G401 (cell line): Measurements from ENCODE around the gene BLTP3B. TPM values are rescaled to one million over a fixed set of nuclear protein-coding genes. Genes with fewer than 3 reads are reported as not detected.
"Not testable (repeated sequence)": the region's sequence is repeated elsewhere in the genome, so short reads cannot be mapped to it uniquely, and the experiment has no call there.

ENCODE experiments used
- DNase-seq: peaks from one replicate; pipeline ENCODE4 v3.0.0-alpha.2; 2015; ENCODE audit warnings: low spot score
- in situ Hi-C: cut with HindIII; loops from 2 replicates; pipeline ENCODE4 v1.10.0; 2016; ENCODE audit warnings: low sequenced_read_pairs, mixed read lengths
- total RNA-seq: library from RNA; depleted of rRNA; stranded (reverse); fragments of >200 nt; shearing (Covaris generic); gene quantifications from 2 replicates; pipeline ENCODE4 v1.2.3, GENCODE V29; 2014; rRNA removed

BLTP3B gene, protein sequence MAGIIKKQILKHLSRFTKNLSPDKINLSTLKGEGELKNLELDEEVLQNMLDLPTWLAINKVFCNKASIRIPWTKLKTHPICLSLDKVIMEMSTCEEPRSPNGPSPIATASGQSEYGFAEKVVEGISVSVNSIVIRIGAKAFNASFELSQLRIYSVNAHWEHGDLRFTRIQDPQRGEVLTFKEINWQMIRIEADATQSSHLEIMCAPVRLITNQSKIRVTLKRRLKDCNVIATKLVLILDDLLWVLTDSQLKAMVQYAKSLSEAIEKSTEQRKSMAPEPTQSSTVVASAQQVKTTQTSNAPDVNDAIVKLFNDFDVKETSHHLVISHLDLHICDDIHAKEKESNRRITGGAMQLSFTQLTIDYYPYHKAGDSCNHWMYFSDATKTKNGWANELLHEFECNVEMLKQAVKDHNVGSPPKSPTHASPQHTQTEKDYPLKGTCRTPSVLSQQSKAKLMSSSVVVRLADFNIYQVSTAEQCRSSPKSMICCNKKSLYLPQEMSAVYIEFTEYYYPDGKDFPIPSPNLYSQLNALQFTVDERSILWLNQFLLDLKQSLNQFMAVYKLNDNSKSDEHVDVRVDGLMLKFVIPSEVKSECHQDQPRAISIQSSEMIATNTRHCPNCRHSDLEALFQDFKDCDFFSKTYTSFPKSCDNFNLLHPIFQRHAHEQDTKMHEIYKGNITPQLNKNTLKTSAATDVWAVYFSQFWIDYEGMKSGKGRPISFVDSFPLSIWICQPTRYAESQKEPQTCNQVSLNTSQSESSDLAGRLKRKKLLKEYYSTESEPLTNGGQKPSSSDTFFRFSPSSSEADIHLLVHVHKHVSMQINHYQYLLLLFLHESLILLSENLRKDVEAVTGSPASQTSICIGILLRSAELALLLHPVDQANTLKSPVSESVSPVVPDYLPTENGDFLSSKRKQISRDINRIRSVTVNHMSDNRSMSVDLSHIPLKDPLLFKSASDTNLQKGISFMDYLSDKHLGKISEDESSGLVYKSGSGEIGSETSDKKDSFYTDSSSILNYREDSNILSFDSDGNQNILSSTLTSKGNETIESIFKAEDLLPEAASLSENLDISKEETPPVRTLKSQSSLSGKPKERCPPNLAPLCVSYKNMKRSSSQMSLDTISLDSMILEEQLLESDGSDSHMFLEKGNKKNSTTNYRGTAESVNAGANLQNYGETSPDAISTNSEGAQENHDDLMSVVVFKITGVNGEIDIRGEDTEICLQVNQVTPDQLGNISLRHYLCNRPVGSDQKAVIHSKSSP (N-terminal part only)
- 34.2 and 53.8 TPM in 2 replicates for total RNA-seq

DNA sequence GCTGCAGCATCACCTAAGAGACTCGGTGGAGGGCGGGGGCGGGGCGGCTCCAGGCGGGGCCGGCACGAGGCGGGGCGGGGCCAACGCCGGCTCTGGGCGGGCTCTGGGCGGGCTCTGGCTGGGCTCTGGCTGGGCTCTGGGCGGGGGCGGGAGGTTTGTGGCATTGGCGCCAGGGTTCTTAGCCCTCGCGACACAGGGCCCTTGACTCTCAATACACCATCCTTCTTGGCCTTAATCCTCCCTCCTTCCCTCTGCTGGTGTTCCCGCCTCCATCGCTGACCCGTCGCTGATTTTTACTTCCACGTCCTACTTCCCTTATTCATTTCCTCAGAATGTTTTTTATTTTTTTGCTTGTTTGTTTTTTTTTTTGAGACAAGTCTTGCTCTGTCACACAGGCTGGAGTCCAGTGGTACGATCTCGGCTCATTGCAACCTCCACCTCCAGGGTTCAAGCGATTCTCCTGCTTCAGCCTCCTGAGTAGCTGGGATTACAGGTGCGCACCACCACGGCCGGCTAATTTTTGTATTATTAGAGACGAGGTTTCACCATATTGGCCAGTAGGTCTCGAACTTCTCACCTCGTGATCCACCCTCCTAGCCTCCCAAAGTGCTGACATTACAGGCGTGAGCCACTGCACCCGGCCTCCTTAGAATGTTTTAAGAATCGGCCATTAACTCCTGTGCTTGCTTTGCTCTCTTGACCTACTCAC lies at the start of gene BLTP3B:
Gene BLTP3B (minus strand): TSS at position 24 of the 709 bp plus-strand sequence. CDS start 239 bp downstream, outside the sequence.
- in situ Hi-C loops, result no loop called here
- DNase-seq, result peak; percentile 94

DNA sequence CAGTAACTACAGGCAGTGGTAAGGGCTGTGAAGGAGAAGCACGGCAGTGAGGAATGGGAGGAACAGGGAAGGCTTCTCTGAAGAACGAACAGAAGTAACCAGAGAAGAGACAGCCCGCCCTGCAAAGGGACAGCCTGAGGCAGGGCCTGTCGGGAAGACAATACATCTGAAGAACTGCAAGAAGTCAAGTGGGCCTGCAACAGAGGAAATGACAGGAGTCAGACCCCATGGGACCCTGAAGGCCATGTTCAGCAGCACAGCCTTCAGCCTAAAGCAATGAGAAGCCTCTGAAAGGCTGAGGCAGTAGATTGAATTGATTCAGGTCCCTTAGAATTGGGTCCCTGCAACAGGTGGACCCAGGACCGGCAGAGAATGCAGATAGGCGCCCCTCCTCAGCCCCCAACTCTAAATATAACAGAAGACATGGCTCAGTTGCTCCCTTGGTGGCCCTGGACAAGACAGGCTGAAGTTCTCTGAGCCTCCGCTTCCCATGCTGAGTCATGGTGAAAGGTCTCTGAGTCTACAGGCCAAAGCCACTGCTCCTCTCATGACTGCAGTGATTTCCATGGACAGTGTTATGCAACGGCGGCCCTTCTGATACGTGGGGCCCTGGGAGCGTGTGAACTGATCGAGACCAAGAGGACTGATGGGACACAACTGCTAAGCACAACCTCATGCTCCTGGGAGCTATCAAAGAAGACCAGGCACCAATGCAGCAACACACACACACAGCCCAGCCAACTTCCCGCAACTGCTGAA lies 47.1 kb upstream of the BLTP3B start:
- in situ Hi-C loops, result no loop called here
- DNase-seq, result no peak

DNA sequence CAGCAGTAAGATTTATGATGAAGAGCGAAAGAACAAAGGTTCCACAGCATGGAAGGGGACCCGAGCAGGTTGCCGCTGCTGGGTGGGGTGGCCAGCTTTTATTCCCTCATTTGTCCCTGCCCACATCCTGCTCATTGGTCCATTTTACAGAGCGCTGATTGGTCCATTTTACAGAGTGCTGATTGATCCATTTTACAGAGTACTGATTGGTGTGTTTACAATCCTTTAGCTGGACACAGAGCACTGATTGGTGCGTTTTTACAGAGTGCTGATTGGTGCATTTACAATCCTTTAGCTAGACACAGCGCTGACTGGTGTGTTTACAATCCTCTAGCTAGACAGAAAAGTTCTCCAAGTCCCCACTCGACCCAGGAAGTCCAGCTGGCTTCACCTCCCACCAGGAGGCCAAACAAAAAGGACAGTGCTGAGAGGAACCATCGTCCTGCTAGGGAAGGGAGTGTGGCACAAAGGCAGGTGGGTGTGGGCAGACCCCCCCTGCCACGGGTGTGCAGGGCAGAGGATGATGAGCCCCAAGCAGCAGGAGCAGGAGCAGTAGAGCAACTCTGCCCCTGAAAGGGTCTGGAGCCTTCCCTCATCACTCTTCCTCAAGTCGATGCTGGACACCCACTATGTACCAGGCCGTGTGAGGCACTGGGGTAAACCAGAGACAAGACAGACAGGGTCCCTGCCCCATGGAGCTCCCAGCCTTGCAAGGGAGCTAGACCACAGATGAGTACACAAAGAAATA lies 46.4 kb upstream of the BLTP3B start:
- DNase-seq, in situ Hi-C loops: not testable (repeated sequence)

DNA sequence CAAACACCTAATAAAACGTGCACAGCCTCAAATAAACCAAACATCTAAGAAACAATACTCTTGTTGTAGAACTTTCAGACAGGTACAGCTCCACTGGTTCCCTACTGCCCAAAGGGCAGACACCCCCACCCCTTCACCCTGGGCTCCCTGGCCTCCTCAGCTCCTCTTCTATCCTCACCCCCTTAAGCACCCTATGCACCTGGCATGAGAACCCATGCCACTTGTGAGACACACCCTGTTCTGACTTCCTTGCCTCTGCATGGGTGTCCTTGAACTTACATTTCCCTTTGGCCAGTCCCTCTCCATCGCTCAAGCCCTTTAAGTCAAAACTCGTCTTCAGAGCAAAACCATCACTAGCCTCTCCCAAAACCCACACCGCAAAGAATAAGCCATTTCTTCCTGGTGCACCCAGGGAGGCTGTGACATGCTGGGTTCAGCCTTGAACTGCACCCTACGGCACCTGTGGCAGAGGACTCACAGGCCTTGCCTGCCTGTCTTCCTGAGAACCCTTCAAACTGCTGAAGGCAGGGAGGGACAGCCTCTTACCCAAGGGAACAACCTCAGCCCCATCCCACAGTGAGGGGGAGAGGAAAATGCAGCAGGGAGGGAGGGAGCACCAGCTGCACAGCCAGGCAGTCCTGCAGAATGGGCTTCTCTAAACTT lies 45.3 kb upstream of the BLTP3B start:
- in situ Hi-C loops, result no loop called here
- DNase-seq, result no peak

DNA sequence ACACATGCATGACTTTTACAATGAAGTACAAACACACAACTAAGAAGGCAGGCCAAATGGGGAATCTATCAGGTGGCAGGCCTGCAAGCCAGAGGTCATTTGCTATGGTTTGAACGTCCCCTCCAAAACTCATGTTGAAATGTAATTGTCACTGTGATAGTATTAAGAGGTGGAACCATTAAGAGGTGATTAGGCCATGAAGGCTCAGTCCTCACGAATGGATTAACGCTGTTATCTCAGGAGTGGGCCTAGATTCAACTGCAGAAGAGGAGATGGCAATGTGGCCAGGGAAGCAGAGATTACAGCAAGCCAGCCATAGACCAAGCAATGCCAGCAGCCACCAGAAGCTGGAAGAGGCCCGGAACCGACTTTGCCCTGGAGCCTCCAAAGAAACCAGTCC lies 44.4 kb upstream of the BLTP3B start:
- DNase-seq, result no peak
- in situ Hi-C loops, result no loop called here

DNA sequence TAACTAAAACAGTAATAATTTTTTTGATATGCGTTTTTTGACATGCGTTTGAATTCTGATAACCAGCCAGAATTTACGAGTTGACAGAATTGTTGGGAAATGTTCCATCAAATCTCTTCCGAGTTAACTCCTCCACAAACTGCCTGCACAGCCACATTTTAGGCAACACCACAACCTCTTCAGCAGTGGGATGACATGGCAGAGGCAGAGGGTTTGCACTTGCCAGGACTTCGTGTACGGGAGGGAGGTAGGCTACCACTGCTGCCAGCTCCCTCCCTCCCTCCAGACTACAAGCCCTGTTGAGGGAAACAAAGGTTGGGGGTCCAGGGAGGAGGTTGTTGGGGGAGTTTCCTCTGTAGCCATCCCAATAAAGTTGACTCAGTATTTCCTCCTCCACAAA lies 43.4 kb upstream of the BLTP3B start:
- DNase-seq, result peak; percentile 10
- in situ Hi-C loops, result no loop called here

DNA sequence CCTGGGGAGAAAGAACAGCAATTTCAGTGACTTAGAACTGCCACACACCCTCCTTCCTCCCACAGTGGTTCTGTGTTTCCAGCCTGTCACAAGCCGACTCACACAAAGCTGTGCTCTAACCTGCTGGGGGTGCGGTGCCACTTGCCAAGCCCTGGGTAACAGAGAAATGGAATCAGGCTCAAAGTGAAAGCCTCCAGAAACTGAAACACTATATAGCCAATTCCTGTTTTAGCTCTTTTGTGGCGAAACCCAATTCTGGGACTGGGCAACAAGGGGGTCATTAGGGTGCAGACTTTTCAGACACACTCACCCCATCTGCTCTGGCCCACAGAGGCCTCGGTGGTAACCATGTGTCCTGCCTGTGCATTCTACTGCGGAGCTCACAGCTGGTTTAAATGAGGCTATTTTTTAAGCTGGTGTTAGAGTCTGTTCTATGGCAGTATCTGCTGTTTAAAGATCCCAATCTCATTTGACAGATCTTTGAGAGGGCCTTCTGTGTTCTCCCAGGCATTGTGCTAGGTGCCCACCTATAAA lies 42.8 kb upstream of the BLTP3B start:
- in situ Hi-C loops, result no loop called here
- peak; percentile 36 for DNase-seq

DNA sequence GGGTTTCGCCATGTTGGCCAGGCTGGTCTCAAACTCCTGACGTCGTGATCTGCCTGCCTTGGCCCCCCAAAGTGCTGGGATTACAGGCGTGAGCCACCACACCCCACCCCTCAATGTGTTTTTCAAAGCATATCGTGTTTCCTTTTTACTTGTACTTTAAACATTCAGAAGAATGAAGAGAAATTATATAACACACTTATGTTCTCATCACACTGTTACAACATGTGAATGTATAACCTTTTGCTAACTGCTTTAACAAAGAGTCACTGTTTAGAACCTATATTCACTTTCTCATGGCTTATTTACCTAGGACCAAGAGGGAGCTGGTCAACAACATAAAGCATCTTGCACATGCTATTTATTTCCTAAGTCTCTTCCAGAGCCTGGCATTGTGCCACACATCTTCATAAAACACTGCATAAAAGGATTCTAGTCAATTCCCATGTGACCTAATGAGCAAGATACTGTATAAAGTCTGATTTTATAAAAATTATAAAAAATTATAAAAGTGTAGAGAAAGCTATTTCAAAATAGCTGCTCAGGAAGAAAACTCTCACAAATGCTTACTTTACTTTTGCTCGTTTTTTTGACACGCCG lies 42.0 kb upstream of the BLTP3B start:
- in situ Hi-C loops, result no loop called here
- no peak for DNase-seq

DNA sequence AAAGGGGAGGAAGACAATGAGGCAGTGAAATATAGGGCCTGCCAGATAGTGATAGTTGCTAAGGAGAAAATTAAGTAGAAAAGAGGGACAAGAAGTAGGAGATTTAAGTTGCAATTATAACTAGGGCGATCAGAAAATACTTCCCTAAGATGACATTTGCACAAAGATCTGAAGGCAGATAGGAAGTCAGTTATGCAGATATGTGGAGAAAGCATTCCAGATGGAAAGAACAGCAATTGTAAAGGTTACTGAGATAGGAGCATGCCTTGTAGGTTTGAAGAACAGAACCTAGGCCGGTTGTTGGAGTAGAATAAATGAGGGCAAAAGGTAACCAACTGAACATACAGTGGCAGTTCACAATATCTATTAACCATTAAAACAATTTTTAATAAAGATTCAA lies 36.6 kb upstream of the BLTP3B start:
- in situ Hi-C loops, result no loop called here
- DNase-seq, result no peak

DNA sequence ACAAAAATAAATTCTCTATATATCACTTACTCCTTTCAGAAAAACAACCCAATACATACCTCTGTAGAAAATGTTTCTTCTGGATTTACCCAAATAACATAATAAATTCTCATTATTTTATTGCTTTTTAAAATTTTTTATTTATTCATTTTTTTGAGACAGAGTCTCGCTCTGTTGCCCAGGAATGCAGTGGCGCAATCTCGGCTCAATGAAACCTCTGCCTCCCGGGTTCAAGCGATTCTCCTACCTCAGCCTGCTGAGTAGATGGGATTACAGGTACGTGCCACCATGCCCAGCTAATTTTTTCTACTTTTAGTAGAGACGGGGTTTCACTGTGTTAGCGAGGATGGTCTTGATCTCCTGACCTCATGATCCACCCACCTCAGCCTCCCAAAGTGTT lies 33.8 kb upstream of the BLTP3B start:
- DNase-seq, in situ Hi-C loops: not testable (repeated sequence)

DNA sequence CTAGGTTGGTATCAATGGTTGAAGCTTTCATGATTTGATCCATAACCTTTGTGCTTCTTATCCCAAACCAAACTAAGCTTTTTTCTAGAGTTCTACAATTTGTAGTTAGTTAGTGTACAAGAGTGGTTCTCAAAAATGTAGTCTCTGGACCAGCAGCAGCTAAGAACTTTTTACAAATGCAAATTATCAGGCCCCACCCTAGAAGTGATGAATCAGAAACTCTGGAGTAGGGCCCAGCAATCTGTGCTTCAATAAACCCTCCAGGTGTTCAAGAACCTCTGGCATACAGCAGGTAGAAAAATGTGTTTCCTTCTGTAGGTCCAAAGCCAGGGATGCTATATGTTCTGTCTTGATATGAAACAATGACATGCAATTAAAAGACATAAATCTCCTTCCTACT lies 31.8 kb upstream of the BLTP3B start:
- no peak for DNase-seq

DNA sequence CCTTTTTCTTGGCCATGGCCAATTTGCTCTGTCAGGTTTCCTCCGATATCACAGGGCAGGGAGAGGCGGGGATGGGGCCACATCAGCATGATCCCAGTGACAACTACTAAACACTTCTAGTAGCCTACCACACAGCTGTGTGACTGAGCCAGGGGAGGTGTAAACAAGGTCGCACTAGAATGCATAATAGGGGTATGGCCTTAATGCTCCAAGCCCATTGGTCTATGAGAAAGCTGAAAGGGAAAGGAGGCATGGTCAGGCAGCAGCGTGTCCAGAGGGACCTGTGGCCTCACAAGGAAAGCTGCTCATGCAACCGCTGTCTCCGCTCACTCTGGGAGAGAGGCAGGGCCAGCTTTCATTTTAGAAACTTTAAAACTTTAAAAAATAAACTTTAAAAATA lies 30.4 kb upstream of the BLTP3B start:
- in situ Hi-C loops, result no loop called here
- no peak for DNase-seq

More for the DNA sequence above, 31.8 kb upstream of the BLTP3B start:
- in situ Hi-C loops, result no loop called here

DNA sequence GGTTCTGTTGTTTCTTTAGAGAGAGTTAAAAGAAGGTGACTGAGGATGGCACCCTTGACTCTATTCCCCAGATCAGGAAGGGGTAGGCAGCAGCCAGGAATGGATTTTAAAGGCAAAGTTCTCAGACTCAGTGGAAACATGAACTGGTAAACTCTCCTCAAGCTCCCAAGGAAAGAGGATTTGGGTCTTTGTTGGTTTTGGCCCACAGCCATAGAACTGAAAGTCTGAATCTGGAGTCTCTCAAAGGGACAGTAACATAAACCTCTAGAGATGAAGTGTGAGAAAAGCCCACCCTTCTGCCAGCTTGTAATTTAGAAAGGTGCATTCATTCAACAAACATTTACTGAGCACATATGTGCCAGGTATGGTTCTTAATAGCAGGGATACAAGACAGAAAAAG lies 28.6 kb upstream of the BLTP3B start:
- DNase-seq, result no peak
- in situ Hi-C loops, result no loop called here

DNA sequence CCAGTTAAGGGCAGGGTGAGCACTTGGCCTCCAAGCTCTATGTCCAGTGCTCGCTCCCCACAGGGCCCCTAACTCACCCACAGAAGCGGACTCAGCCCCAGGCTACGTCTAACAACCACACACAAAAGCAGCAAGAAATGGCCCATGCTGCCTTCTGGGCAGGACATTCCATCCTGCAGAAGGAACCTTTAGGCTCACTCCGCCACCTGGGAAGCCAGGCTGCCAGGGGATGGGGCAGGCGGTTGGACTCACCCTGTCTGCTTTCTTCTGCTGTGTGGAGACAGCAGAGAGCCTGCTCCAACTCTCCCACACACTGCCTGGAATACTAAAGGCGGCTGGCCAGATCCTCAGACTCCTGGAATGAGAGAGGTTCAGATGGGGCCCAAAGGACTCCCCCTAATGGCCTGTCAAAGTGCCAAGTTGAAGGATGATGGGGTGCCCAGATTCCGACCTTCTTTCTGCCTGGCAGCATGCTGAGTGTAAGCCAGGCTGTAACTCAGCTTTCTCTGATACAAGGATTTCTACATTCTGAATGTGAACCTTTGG lies 27.7 kb upstream of the BLTP3B start:
- in situ Hi-C loops, result no loop called here
- peak; percentile 10 for DNase-seq

DNA sequence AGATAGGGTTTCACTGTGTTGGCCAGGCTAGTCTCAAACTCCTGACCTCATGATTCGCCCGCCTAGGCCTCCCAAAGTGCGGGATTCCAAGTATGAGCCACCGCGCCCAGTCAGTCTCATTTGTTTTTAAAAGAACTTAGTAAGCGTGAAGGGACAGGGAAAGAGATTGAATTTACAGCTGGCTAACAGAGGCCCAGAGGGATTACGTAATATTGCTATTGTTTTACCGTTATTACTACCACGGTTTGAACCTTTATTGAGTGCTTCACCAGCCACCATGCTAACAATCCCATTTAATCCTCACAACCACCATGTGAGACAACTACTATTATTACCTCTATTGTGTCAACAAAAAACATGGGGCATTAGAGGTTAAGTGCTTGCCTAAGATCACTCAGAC lies 26.7 kb upstream of the BLTP3B start:
- in situ Hi-C loops, result no loop called here
- no peak for DNase-seq

DNA sequence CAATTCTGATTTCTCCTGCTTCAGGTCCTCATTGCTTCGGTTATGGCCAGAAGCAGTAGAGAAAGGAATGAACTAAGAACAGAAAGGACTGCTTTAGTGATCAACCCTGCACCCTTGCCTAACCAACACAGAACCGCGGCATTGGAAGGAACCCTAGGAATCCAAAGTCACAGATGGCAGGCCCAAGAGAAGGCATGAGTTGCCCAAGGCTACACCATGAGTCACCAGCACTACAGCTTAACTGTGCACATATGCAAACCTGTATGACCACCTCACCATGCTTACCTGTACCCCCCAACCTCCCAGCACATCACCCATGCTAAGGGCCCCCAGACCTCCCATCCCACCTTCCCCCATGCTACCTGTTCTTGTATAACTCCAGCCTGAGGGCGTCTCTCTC lies 25.9 kb upstream of the BLTP3B start:
- in situ Hi-C loops, result no loop called here
- no peak for DNase-seq
